ENCODE data around the gene HP1BP3. TPM values are rescaled to one million over a fixed set of nuclear protein-coding genes. Genes with fewer than 3 reads are reported as not detected.
A peak's percentile ranks its signal among the peaks of the same experiment; 100 is the strongest.

Gene HP1BP3
- total RNA-seq, 1 experiment from 2014 or later = 175 TPM

DNA sequence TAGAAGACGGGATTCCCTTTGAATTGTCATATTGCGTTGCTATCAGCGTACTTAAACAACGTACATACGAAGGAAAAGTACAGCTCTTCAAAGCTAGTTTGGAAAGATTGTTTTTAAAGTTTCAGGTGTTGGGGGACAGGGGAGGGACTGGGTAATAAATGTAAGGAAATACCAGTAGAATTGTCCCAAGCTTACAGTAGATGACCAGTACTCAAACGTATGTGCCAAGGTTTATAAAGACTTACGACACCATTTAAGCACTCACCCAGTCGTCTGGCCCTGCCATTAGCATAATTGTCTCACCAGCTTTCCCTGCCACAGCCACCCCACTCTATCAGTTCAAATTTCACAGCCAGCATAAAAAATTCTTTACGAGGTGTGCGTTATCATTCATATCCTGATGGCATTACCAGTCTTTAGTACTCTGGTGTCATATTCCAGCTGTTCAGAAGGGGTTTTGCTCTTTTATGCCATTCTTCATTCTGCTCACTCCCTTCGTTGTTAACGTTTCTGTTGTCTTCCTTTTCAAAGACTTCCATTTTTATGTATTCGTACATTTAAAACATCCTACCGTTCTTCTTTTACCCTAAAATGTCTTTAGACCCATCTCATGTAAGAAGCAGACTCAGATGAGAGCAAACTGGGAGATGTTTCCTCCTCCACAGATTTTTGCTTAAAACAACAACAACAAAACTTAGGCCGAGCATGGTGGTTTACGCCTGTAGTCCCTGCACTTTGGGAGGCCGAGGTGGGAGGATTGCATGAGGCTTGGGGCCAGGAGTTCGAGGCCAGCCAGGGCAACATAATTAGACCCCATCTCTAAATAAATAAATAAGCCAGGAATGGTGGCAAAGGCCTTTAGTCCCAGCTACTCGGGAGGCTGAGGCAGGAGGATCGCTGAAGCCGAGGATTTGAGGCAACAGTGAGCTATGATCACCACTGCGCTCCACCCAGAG lies 1.0 kb upstream of the HP1BP3 start:
- Histone ChIP-seq H3K36me3 (ENCODE audit: insufficient read depth, low read length) (0 out of 2 replicates have a peak, but pooled peaks cover 3% of the 10 kb centered on the region), H3K79me2 (ENCODE audit: low read length) (peaks cover 33% of the 10 kb centered on the region), H3K9me3 (ENCODE audit: low read length) (no peaks in the 10 kb centered on the region), H3K9me2 (replicated peaks; ENCODE audit: insufficient read depth, low read length) (no peaks in the 10 kb centered on the region), H4K20me1 (ENCODE audit: insufficient read depth, low read depth, low read length) (peaks cover 13% of the 10 kb centered on the region; the same call in 1 of the 2 replicates), H3K27ac (ENCODE audit: low read length) (peak overlapping the region; percentile 91), H3K9ac (ENCODE audit: low read length) (peak overlapping the region; percentile 97), H3K4me1 (ENCODE audit: low read length) (peaks cover 24% of the 10 kb centered on the region), H3K27me3 (ENCODE audit: low read length) (no peaks in the 10 kb centered on the region), H3K4me3 (ENCODE audit: low read length) (peak overlapping the region; percentile 92), H2AFZ (ENCODE audit: low read length) (peak overlapping the region; percentile 61; the same call in 1 of the 2 replicates), H3K4me2 (ENCODE audit: low read depth, low read length, poor library complexity, severe bottlenecking) (peak overlapping the region; percentile 100)
- DNase-seq = peak; percentile 60

DNA sequence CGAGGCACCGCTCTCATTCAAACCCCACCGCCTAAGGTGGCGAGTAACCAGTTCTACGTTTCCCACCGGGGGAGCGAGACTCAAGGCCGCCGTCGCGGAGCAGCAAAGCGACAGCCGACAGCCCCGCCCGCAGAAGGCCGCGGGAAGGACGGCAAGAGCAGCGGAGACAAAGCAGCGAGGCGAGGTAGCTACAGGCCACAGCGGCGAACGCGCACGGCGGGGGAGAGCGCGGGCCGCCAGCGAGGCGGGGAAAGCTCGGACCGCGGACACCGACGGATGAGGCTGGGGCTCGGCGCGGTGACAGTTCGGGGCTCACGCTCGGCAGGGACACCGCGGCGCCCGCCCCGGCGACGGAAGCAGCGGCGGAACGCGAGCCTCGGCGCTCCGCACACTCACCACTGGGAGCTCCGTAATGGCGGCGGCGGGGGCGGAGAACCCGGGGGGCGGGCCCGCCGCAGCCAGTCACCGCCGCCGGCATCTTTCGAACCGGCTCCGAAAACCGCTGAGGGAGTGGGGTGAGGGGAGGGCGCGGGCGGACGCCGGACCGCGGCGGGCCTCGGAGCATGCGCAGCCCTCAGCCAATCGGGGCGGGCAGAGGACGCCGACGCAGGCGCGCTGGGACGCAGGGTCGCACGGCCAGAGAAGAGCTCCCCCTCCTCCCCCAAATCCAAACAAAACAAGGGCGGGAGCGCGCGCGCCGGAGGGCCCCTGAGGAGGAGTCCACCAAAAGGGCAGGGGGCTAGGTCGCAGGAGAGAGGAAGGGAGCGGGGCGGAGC lies 666 bp downstream of the HP1BP3 start:
- peaks cover 27% of the 10 kb centered on the region for H3K4me1 ChIP-seq (ENCODE audit: low read length)
- H3K9me3 ChIP-seq (ENCODE audit: low read length) = no peaks in the 10 kb centered on the region
- no peaks in the 10 kb centered on the region for H3K9me2 ChIP-seq (replicated peaks; ENCODE audit: insufficient read depth, low read length)
- peaks cover 13% of the 10 kb centered on the region; the same call in 1 of the 2 replicates for H4K20me1 ChIP-seq (ENCODE audit: insufficient read depth, low read depth, low read length)
- peak; percentile 97 for DNase-seq
- H3K4me3 ChIP-seq (ENCODE audit: low read length) = peak overlapping the region; percentile 92
- peaks cover 50% of the 10 kb centered on the region for H3K79me2 ChIP-seq (ENCODE audit: low read length)
- H3K27me3 ChIP-seq (ENCODE audit: low read length) = no peaks in the 10 kb centered on the region
- H3K9ac ChIP-seq (ENCODE audit: low read length) = peak overlapping the region; percentile 97
- H2AFZ ChIP-seq (ENCODE audit: low read length) = peak overlapping the region; percentile 19; the same call in 1 of the 2 replicates
- 0 out of 2 replicates have a peak, but pooled peaks cover 4% of the 10 kb centered on the region for H3K36me3 ChIP-seq (ENCODE audit: insufficient read depth, low read length)
- peak overlapping the region; percentile 91 for H3K27ac ChIP-seq (ENCODE audit: low read length)
- peak overlapping the region; percentile 89 for H3K4me2 ChIP-seq (ENCODE audit: low read depth, low read length, poor library complexity, severe bottlenecking)

GRCh38 chr1:20785907-20786252 lies 1.2 kb downstream of the HP1BP3 start:
- Histone ChIP-seq H3K4me1 (ENCODE audit: low read length) (peaks cover 27% of the 10 kb centered on the region), H3K4me3 (ENCODE audit: low read length) (peak overlapping the region; percentile 92), H3K36me3 (ENCODE audit: insufficient read depth, low read length) (0 out of 2 replicates have a peak, but pooled peaks cover 4% of the 10 kb centered on the region), H3K4me2 (ENCODE audit: low read depth, low read length, poor library complexity, severe bottlenecking) (peak overlapping the region; percentile 89), H3K27me3 (ENCODE audit: low read length) (no peaks in the 10 kb centered on the region), H3K9ac (ENCODE audit: low read length) (peak overlapping the region; percentile 97), H3K9me3 (ENCODE audit: low read length) (no peaks in the 10 kb centered on the region), H4K20me1 (ENCODE audit: insufficient read depth, low read depth, low read length) (peaks cover 16% of the 10 kb centered on the region), H3K27ac (ENCODE audit: low read length) (peak overlapping the region; percentile 91), H2AFZ (ENCODE audit: low read length) (peak overlapping the region; percentile 19; the same call in 1 of the 2 replicates), H3K79me2 (ENCODE audit: low read length) (peaks cover 56% of the 10 kb centered on the region), H3K9me2 (replicated peaks; ENCODE audit: insufficient read depth, low read length) (no peaks in the 10 kb centered on the region)
- peak; percentile 69 for DNase-seq

- H4K20me1 ChIP-seq (ENCODE audit: insufficient read depth, low read depth, low read length) = no peaks in the 10 kb centered on the region
- no peaks in the 10 kb centered on the region; the same call in 1 of the 2 replicates for H3K4me1 ChIP-seq (ENCODE audit: low read length)
- DNase-seq = no peak
- peaks cover 58% of the 10 kb centered on the region for H3K79me2 ChIP-seq (ENCODE audit: low read length)
- no peak overlapping the region for H3K27ac ChIP-seq (ENCODE audit: low read length)
- H3K9me2 ChIP-seq (replicated peaks; ENCODE audit: insufficient read depth, low read length) = no peaks in the 10 kb centered on the region
- H2AFZ ChIP-seq (ENCODE audit: low read length) = no peak overlapping the region
- no peaks in the 10 kb centered on the region for H3K9me3 ChIP-seq (ENCODE audit: low read length)
- no peak overlapping the region for H3K4me3 ChIP-seq (ENCODE audit: low read length)
- peaks cover 73% of the 10 kb centered on the region for H3K36me3 ChIP-seq (ENCODE audit: insufficient read depth, low read length)
- no peak overlapping the region for H3K4me2 ChIP-seq (ENCODE audit: low read depth, low read length, poor library complexity, severe bottlenecking)
- H3K9ac ChIP-seq (ENCODE audit: low read length) = no peak overlapping the region
- H3K27me3 ChIP-seq (ENCODE audit: low read length) = no peaks in the 10 kb centered on the region
Observed at GRCh38 chr1:20775700-20776099, 11.4 kb downstream of the HP1BP3 start.

GRCh38 chr1:20771780-20772179 lies 15.3 kb downstream of the HP1BP3 start:
- no peak overlapping the region for H3K9ac ChIP-seq (ENCODE audit: low read length)
- H3K9me2 ChIP-seq (replicated peaks; ENCODE audit: insufficient read depth, low read length) = no peaks in the 10 kb centered on the region
- no peak overlapping the region for H3K4me2 ChIP-seq (ENCODE audit: low read depth, low read length, poor library complexity, severe bottlenecking)
- DNase-seq = no peak
- H3K36me3 ChIP-seq (ENCODE audit: insufficient read depth, low read length) = peaks cover 75% of the 10 kb centered on the region
- peaks cover 47% of the 10 kb centered on the region for H3K79me2 ChIP-seq (ENCODE audit: low read length)
- no peaks in the 10 kb centered on the region for H3K9me3 ChIP-seq (ENCODE audit: low read length)
- no peak overlapping the region for H3K27ac ChIP-seq (ENCODE audit: low read length)
- no peak overlapping the region for H2AFZ ChIP-seq (ENCODE audit: low read length)
- H3K4me1 ChIP-seq (ENCODE audit: low read length) = no peaks in the 10 kb centered on the region
- no peak overlapping the region for H3K4me3 ChIP-seq (ENCODE audit: low read length)
- no peaks in the 10 kb centered on the region for H4K20me1 ChIP-seq (ENCODE audit: insufficient read depth, low read depth, low read length)
- H3K27me3 ChIP-seq (ENCODE audit: low read length) = no peaks in the 10 kb centered on the region

GRCh38 chr1:20770314-20771087 lies 16.6 kb downstream of the HP1BP3 start:
- no peaks in the 10 kb centered on the region for H3K9me3 ChIP-seq (ENCODE audit: low read length)
- no peak overlapping the region for H3K4me2 ChIP-seq (ENCODE audit: low read depth, low read length, poor library complexity, severe bottlenecking)
- H3K9ac ChIP-seq (ENCODE audit: low read length) = no peak overlapping the region
- H3K79me2 ChIP-seq (ENCODE audit: low read length) = peaks cover 39% of the 10 kb centered on the region
- no peak overlapping the region for H3K27ac ChIP-seq (ENCODE audit: low read length)
- H3K4me3 ChIP-seq (ENCODE audit: low read length) = no peak overlapping the region
- H3K9me2 ChIP-seq (replicated peaks; ENCODE audit: insufficient read depth, low read length) = no peaks in the 10 kb centered on the region
- H3K4me1 ChIP-seq (ENCODE audit: low read length) = no peaks in the 10 kb centered on the region
- peaks cover 76% of the 10 kb centered on the region for H3K36me3 ChIP-seq (ENCODE audit: insufficient read depth, low read length)
- DNase-seq = no peak
- H3K27me3 ChIP-seq (ENCODE audit: low read length) = no peaks in the 10 kb centered on the region
- no peak overlapping the region for H2AFZ ChIP-seq (ENCODE audit: low read length)
- H4K20me1 ChIP-seq (ENCODE audit: insufficient read depth, low read depth, low read length) = no peaks in the 10 kb centered on the region

- H3K4me2 ChIP-seq (ENCODE audit: low read depth, low read length, poor library complexity, severe bottlenecking) = no peak overlapping the region
- H3K79me2 ChIP-seq (ENCODE audit: low read length) = peaks cover 32% of the 10 kb centered on the region
- H2AFZ ChIP-seq (ENCODE audit: low read length) = no peak overlapping the region
- H4K20me1 ChIP-seq (ENCODE audit: insufficient read depth, low read depth, low read length) = no peaks in the 10 kb centered on the region
- H3K9ac ChIP-seq (ENCODE audit: low read length) = no peak overlapping the region
- H3K36me3 ChIP-seq (ENCODE audit: insufficient read depth, low read length) = peaks cover 85% of the 10 kb centered on the region
- H3K4me3 ChIP-seq (ENCODE audit: low read length) = no peak overlapping the region
- H3K4me1 ChIP-seq (ENCODE audit: low read length) = no peaks in the 10 kb centered on the region
- H3K9me3 ChIP-seq (ENCODE audit: low read length) = no peaks in the 10 kb centered on the region
- no peaks in the 10 kb centered on the region for H3K9me2 ChIP-seq (replicated peaks; ENCODE audit: insufficient read depth, low read length)
- DNase-seq = no peak
- no peaks in the 10 kb centered on the region for H3K27me3 ChIP-seq (ENCODE audit: low read length)
- H3K27ac ChIP-seq (ENCODE audit: low read length) = no peak overlapping the region
Observed at GRCh38 chr1:20767271-20767670, 19.8 kb downstream of the HP1BP3 start.

Measured in Karpas-422 (cell line).